A549 (cell line): ENCODE results near the gene GPC1.

Experiments
- CTCF ChIP-seq: fragments of >200 bp; sonication (Bioruptor Twin); formaldehyde crosslinking; IDR thresholded peaks from 3 replicates; pipeline ENCODE4 v1.5.1; 2016
- EP300 ChIP-seq, 2 experiments: fragments of >200 bp; sonication (Bioruptor Twin); formaldehyde crosslinking; IDR thresholded peaks; 2 replicates in 1 of 2; 3 replicates in 1 of 2; pipeline ENCODE4 v1.6.1; 2016 to 2017
- HEYL ChIP-seq: fragments of 250-450 bp; sonication (Bioruptor Pico); IDR thresholded peaks from 2 replicates; pipeline ENCODE4 v1.8.0; 2021; ENCODE audit warnings: mild to moderate bottlenecking, moderate library complexity
- HMGXB4 ChIP-seq: fragments of 250-450 bp; sonication (Bioruptor Pico); IDR thresholded peaks from 2 replicates; pipeline ENCODE4 v1.5.0; 2021; ENCODE audit warnings: mild to moderate bottlenecking, moderate library complexity, borderline replicate concordance
- JUN ChIP-seq, 2 experiments: fragments of >200 bp; sonication (Bioruptor Twin); formaldehyde crosslinking; IDR thresholded peaks; 2 replicates in 1 of 2; 3 replicates in 1 of 2; pipeline ENCODE4 v1.6.1; 2016 to 2017
- MAFK ChIP-seq: fragments of 450-650 bp; IDR thresholded peaks from 2 replicates; pipeline ENCODE4 v1.6.1; 2014; ENCODE audit not compliant: partially characterized antibody
- RAD21 ChIP-seq, 2 experiments: fragments of >200 bp in 1 of 2; sonication (Bioruptor Twin) in 1 of 2; formaldehyde crosslinking in 1 of 2; IDR thresholded peaks in 1 of 2; conservative IDR thresholded peaks in 1 of 2; 2 replicates in 1 of 2; 3 replicates in 1 of 2; pipeline ENCODE4 v1.6.1; 2012 to 2018; ENCODE audit warnings: inconsistent platforms in 1 of 2
- RFX5 ChIP-seq: fragments of 450-650 bp; IDR thresholded peaks from 2 replicates; pipeline ENCODE4 v1.7.1; 2014; ENCODE audit warnings: antibody characterized with exemption, mild to moderate bottlenecking, moderate library complexity

- TF ChIP-seq EP300 (IDR thresholded peaks at IDR 0.05) (no peak), RAD21 (conservative IDR thresholded peaks at IDR 0.05 in 1 of 2, IDR thresholded peaks at IDR 0.05 in 1 of 2) (no peak), CTCF (no peak), JUN (IDR thresholded peaks at IDR 0.05) (no peak), MAFK (no peak), HMGXB4 (no peak), HEYL (no peak), RFX5 (no peak)
These were observed 18.1 kb downstream of the GPC1 start for GRCh38 chr2:240453461-240454105.
